ENCODE results near the gene TMF1. TPM values are rescaled to one million over a fixed set of nuclear protein-coding genes. Genes with fewer than 3 reads are reported as not detected.

Gene TMF1
- total RNA-seq, 6 experiments from 2014 or later = 7.9 to 15.4 (median 11.5) TPM

GRCh38 chr3:68996356-68996995 is 55.7 kb downstream of the TMF1 start:
- TF ChIP-seq CTCF (IDR thresholded peaks at IDR 0.05) (no peak), POLR2A (IDR thresholded peaks at IDR 0.05) (no peak)
- Histone ChIP-seq H3K4me1 (no peaks in the 10 kb centered on the region), H3K27ac (no peak overlapping the region), H3K4me3 (no peak overlapping the region), H3K27me3 (no peaks in the 10 kb centered on the region), H3K9me3 (no peaks in the 10 kb centered on the region), H3K36me3 (peaks cover 0 to 6% (median 2%) of the 10 kb centered on the region in 4 donors)
- no peak for DNase-seq
- WGBS (ENCODE audit: insufficient coverage, low coverage, low lambda C conversion rate, missing lambda C conversion rate) = 78% methylated on average over 4 of the region's 8 CpGs
- no peak for ATAC-seq
- intact Hi-C loops (cut with DNase I) = no loop called here

GRCh38 chr3:68988740-68989139 is 63.4 kb downstream of the TMF1 start:
- ATAC-seq (no peak), DNase-seq (no peak)
- H3K4me1 ChIP-seq = no peaks in the 10 kb centered on the region
- TF ChIP-seq CTCF (IDR thresholded peaks at IDR 0.05) = no peak
- TF ChIP-seq POLR2A (IDR thresholded peaks at IDR 0.05) = no peak
- no peaks in the 10 kb centered on the region for H3K9me3 ChIP-seq
- H3K27me3 ChIP-seq = no peaks in the 10 kb centered on the region
- H3K4me3 ChIP-seq = no peak overlapping the region
- intact Hi-C loops (cut with DNase I) = no loop called here
- peaks cover 0 to 10% (median 0%) of the 10 kb centered on the region in 4 donors for H3K36me3 ChIP-seq
- H3K27ac ChIP-seq = no peak overlapping the region
- 95% methylated on average over 4 of the region's 4 CpGs for WGBS (ENCODE audit: insufficient coverage, low coverage, low lambda C conversion rate, missing lambda C conversion rate)

GRCh38 chr3:68987322-68987721 is 64.8 kb downstream of the TMF1 start:
- no peak for ATAC-seq

GRCh38 chr3:68986496-68987208 is 65.5 kb downstream of the TMF1 start:
- H3K4me3 ChIP-seq = no peak overlapping the region
- intact Hi-C loops (cut with DNase I) = no loop called here
- DNase-seq (no peak), ATAC-seq (no peak)
- no peaks in the 10 kb centered on the region for H3K9me3 ChIP-seq
- TF ChIP-seq POLR2A (IDR thresholded peaks at IDR 0.05) = no peak
- no peak for TF ChIP-seq CTCF (IDR thresholded peaks at IDR 0.05)
- no peak overlapping the region for H3K27ac ChIP-seq
- no peaks in the 10 kb centered on the region for H3K4me1 ChIP-seq
- no peaks in the 10 kb centered on the region for H3K27me3 ChIP-seq
- peaks cover 0 to 10% (median 0%) of the 10 kb centered on the region in 4 donors for H3K36me3 ChIP-seq
- WGBS (ENCODE audit: insufficient coverage, low coverage, low lambda C conversion rate, missing lambda C conversion rate) = 96% methylated on average over 6 of the region's 6 CpGs

More at GRCh38 chr3:68987322-68987721, 64.8 kb downstream of the TMF1 start:
- no peak overlapping the region for H3K27ac ChIP-seq
- no peak overlapping the region for H3K4me3 ChIP-seq
- no peaks in the 10 kb centered on the region for H3K4me1 ChIP-seq
- TF ChIP-seq CTCF (IDR thresholded peaks at IDR 0.05) (no peak), POLR2A (IDR thresholded peaks at IDR 0.05) (no peak)
- WGBS (ENCODE audit: insufficient coverage, low coverage, low lambda C conversion rate, missing lambda C conversion rate) = 77% methylated on average over 6 of the region's 6 CpGs
- no peak for DNase-seq
- peaks cover 0 to 10% (median 0%) of the 10 kb centered on the region in 4 donors for H3K36me3 ChIP-seq
- intact Hi-C loops (cut with DNase I) = no loop called here
- H3K27me3 ChIP-seq = no peaks in the 10 kb centered on the region
- no peaks in the 10 kb centered on the region for H3K9me3 ChIP-seq
